NCI-H1436 (cell line): ENCODE measurements around the gene MAGEE2.
"Not testable (repeated sequence)": the region's sequence is repeated elsewhere in the genome, so short reads cannot be mapped to it uniquely, and the experiment has no call there.

Experiments used
- DNase-seq: peaks from one replicate; lab custom pipeline; 2025; lab: John Stamatoyannopoulos, UW

MAGEE2 gene, protein sequence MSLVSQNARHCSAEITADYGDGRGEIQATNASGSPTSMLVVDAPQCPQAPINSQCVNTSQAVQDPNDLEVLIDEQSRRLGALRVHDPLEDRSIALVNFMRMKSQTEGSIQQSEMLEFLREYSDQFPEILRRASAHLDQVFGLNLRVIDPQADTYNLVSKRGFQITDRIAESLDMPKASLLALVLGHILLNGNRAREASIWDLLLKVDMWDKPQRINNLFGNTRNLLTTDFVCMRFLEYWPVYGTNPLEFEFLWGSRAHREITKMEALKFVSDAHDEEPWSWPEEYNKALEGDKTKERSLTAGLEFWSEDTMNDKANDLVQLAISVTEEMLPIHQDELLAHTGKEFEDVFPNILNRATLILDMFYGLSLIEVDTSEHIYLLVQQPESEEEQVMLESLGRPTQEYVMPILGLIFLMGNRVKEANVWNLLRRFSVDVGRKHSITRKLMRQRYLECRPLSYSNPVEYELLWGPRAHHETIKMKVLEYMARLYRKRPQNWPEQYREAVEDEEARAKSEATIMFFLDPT

DNA sequence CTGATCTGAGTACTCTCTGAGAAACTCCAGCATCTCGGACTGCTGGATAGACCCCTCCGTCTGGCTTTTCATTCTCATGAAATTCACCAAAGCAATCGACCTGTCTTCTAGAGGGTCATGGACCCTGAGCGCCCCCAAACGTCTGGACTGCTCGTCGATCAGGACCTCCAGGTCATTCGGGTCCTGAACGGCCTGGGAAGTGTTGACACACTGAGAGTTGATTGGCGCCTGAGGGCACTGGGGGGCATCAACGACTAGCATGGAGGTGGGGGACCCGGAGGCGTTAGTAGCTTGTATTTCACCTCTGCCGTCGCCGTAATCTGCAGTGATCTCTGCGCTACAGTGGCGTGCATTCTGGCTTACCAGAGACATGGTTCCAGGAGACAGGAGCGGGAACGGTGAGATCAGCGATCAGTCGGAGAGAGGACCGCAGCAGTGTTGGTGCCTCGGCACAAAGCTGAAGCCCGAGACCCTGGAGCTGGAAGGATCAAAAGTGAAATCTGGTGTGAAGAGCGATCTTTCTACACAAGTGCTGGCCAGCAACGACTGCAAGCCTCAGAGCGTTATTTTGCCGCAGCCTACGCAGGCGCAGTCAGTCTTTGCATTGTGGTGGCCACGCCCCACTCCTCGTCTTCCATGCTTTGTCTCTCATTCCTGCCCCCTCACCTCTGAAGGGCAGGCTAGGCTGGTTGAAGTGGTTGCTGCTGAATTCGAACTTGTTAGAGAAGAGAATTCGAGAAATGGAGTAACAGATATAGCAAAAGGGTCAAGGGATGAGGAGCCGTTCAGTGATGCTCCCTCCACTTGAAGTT, at the start of gene MAGEE2:
MAGEE2 (minus strand) TSS at position 575 of the 812 bp plus-strand sequence; CDS start at position 372, 203 bp downstream.
- DNase-seq: no peak

DNA sequence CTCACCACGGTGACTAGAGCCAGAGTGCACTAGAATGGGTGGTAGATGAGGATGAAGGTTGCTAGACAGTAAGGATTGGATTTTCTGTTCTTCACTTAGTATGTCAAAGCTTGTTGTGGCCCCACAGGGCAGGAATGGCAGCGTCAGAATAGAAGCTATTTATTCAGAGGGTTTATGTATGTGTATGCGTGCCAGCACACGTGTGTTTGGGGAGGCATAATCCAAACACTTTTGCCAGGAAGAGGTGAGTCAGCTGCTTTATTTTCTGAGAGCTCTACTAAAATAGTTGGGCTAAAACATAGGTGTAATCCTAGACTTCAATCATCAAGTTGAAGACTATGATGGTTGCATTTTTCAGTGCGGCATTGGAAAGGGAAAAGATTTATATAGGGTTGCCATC, 1.2 kb upstream of the MAGEE2 start:
- DNase-seq: no peak

DNA sequence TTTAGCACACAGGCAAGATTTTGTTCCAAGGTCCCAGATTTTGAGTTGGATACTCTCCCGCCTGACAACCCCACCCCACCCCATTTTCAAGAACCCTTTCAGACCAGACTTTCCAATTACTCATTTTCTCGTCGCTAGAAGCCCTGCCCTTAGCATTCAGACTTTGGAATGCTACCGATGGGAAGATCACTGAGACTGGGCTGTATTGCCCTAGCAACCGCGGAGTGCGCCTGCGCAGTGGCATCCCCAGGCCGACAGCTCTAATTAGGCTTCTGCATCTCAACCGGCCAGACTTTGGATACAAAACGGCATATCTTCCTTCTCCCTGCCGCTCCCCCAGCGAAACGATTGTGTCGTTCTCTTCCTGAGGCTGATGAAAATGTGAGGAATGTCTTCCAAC, 3.4 kb downstream of the MAGEE2 start:
- no peak for DNase-seq

DNA sequence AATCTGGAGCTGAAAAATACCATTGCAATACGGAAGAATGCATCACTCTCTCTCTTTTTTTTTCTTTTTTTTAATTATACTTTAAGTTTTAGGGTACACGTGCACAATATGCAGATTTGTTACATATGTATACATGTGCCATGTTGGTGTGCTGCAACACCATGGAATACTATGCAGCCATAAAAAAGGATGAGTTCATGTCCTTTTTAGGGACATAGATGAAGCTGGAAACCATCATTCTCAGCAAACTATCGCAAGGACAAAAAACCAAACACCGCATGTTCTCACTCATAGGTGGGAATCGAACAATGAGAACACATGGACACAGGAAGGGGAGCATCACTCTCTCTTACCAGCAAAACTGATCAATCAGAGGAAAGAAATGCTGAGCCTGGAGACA, 17.0 kb downstream of the MAGEE2 start:
- DNase-seq: not testable (repeated sequence)

DNA sequence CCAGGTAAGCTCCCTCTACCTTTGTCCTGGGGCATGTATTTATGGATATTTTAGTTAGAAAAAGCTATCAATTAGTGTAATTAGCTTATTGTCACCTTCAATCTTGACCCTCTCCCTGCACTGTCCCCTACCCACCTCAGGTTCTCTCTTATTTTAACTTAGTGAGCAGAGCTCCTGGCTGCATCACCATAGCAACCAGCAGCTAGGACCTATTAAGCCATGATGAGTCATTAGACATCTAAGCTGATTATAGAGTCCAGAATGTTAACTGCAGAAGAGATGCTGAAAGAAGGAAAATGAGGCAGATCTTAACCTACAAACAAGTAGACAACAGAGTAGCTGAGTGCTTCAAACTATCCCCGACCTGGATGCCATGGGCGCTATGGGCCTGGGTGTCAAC, 36.6 kb downstream of the MAGEE2 start:
- no peak for DNase-seq

DNA sequence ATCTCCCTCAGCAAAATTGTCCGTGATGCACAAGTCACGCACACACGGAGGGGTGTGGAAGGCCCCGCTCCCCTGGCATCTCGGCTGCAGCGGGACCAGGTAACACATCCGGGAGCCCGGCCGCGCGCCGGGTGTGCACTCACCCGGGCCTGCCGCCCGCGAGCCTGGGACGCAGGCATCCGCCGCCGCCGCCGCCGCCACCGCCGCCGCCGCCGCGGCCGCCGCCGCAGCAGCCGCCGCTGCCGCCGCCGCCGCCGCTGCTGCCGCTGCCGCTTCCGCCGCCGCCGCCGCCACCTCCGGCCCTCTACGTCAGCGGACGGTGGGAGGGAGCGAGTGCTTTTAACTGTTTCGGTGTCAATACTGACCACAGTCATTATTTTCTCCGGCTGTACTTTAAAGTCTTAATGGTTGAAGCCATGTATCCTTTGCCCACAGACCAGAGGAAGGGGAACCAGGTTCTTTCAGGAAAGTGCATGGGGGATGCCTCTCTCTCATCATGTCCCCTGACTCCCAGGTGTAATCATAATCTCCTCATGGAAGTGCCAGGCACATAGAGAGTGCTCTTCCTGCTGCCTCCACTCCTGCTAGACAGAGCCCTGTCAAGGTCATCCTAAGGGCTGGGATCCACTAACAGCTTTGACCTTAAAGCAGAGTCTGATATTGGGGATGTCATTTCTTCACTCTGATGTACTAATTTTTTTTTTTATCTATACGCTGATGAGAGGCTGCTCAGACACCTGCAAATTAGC, 38.0 kb downstream of the MAGEE2 start:
- no peak for DNase-seq
